Osteocyte (in vitro differentiated cells): ENCODE measurements around the gene NRCAM. TPM values are rescaled to one million over a fixed set of nuclear protein-coding genes. Genes with fewer than 3 reads are reported as not detected.

Experiments
- DNase-seq: peaks from one replicate; pipeline ENCODE4 v3.0.0; 2021; ENCODE audit warnings: mixed read lengths; ENCODE audit not compliant: unreplicated experiment; ENCODE audit errors: extremely low spot score
- H3K27ac Mint-ChIP-seq: one replicate; pipeline ENCODE4 v1.8.0; 2021; ENCODE audit warnings: mild to moderate bottlenecking, mixed read lengths; ENCODE audit not compliant: unreplicated experiment
- H3K27me3 Mint-ChIP-seq: one replicate; pipeline ENCODE4 v1.8.0; 2021; ENCODE audit warnings: mixed read lengths; ENCODE audit not compliant: unreplicated experiment
- H3K36me3 Mint-ChIP-seq: one replicate; pipeline ENCODE4 v1.8.0; 2021; ENCODE audit warnings: mixed read lengths; ENCODE audit not compliant: unreplicated experiment
- H3K4me1 Mint-ChIP-seq: one replicate; pipeline ENCODE4 v1.8.0; 2021; ENCODE audit warnings: mixed read lengths; ENCODE audit not compliant: unreplicated experiment
- H3K4me3 Mint-ChIP-seq: one replicate; pipeline ENCODE4 v1.8.0; 2021; ENCODE audit warnings: mild to moderate bottlenecking, moderate library complexity, mixed read lengths; ENCODE audit not compliant: unreplicated experiment
- H3K9me3 Mint-ChIP-seq: one replicate; pipeline ENCODE4 v1.8.0; 2021; ENCODE audit warnings: mixed read lengths; ENCODE audit not compliant: unreplicated experiment
- CTCF ChIP-seq: fragments of 200-600 bp; sonication (generic); IDR thresholded peaks from 2 replicates; pipeline ENCODE4 v1.5.0; 2021; ENCODE audit warnings: antibody characterized with exemption, mild to moderate bottlenecking, moderate library complexity
- total RNA-seq: library from RNA; stranded (reverse); gene quantifications from 2 replicates; pipeline ENCODE4 v1.2.1, GENCODE V29; 2021

The NRCAM gene
- total RNA-seq, 1 donor from 2014 or later = 81.8 TPM

- H3K4me1 Mint-ChIP-seq = peaks cover 46% of the 10 kb centered on the region
- no peak for TF ChIP-seq CTCF
- H3K27ac Mint-ChIP-seq = peak overlapping the region; percentile 88
- no peaks in the 10 kb centered on the region for H3K36me3 Mint-ChIP-seq
- H3K4me3 Mint-ChIP-seq = no peak overlapping the region
- no peaks in the 10 kb centered on the region for H3K27me3 Mint-ChIP-seq
- no peak for DNase-seq
- H3K9me3 Mint-ChIP-seq = no peaks in the 10 kb centered on the region
Observed at GRCh38 chr7:108129018-108129965, 326.9 kb downstream of the NRCAM start.

GRCh38 chr7:108128514-108128913, 327.7 kb downstream of the NRCAM start:
- no peaks in the 10 kb centered on the region for H3K27me3 Mint-ChIP-seq
- no peaks in the 10 kb centered on the region for H3K9me3 Mint-ChIP-seq
- H3K4me3 Mint-ChIP-seq = no peak overlapping the region
- TF ChIP-seq CTCF = no peak
- H3K4me1 Mint-ChIP-seq = peaks cover 46% of the 10 kb centered on the region
- DNase-seq = no peak
- no peaks in the 10 kb centered on the region for H3K36me3 Mint-ChIP-seq
- no peak overlapping the region for H3K27ac Mint-ChIP-seq

- Mint-ChIP-seq H3K4me1 (peaks cover 44% of the 10 kb centered on the region), H3K4me3 (no peak overlapping the region), H3K9me3 (no peaks in the 10 kb centered on the region), H3K27me3 (no peaks in the 10 kb centered on the region), H3K27ac (no peak overlapping the region), H3K36me3 (no peaks in the 10 kb centered on the region)
- TF ChIP-seq CTCF = no peak
- DNase-seq = no peak
Observed at GRCh38 chr7:108127461-108127860, 328.8 kb downstream of the NRCAM start.

GRCh38 chr7:108124820-108125219, 331.4 kb downstream of the NRCAM start:
- Mint-ChIP-seq H3K27me3 (no peaks in the 10 kb centered on the region), H3K4me1 (peaks cover 29% of the 10 kb centered on the region), H3K4me3 (no peak overlapping the region), H3K36me3 (no peaks in the 10 kb centered on the region), H3K9me3 (no peaks in the 10 kb centered on the region), H3K27ac (no peak overlapping the region)
- no peak for TF ChIP-seq CTCF
- no peak for DNase-seq

GRCh38 chr7:108122181-108122580, 334.1 kb downstream of the NRCAM start:
- no peak for DNase-seq
- Mint-ChIP-seq H3K4me3 (no peak overlapping the region), H3K9me3 (no peaks in the 10 kb centered on the region), H3K4me1 (peaks cover 11% of the 10 kb centered on the region), H3K27me3 (no peaks in the 10 kb centered on the region), H3K36me3 (peaks cover 2% of the 10 kb centered on the region), H3K27ac (no peak overlapping the region)
- no peak for TF ChIP-seq CTCF
